Measurements from ENCODE around the gene KASH5.
"Not testable (repeated sequence)": the region's sequence is repeated elsewhere in the genome, so short reads cannot be mapped to it uniquely, and the experiment has no call there.

Gene KASH5

DNA sequence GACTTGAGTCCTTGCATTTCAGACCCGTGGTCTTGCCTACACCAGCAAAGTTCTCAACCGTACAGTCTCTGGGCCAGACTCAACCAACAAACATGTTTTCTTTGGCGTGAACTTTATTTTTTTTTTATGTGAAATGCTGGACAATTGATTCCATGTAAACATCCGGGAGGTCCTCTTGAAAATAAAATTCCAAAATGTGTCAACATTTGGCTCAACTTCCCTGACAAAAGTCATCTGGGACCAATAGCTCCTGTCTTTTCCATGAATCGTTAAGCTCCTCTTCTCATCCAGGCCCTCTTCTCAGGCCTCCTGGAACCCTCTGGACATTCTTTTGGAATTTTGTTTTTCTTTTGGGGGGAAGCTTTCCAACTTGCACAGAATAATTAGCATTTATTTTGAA, 67.7 kb downstream of the KASH5 start:
- no peak for DNase-seq (ENCODE audit: low spot score)

DNA sequence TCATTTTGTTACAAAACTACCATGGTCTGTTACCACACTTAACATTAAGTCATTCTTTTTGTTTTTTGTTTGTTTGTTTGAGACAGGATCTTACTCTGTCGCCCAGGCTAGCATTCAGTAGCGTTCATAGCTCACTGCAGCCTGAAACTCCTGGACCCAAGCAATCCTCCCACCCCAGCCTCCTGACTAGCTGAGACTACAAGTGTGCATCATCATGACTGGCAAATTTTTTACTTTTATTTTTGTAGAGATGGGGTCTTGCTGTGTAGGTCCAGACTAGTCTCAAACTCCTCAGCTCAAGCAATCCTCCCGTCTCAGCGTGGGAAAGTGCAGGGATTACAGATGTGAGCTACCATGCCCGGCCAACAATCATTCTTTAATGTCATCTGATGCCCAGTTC, 68.3 kb downstream of the KASH5 start:
- DNase-seq (ENCODE audit: low spot score), result no peak

GRCh38 chr19:49458567-49458903, 70.5 kb downstream of the KASH5 start:
- DNase-seq (ENCODE audit: low spot score), result no peak

DNA sequence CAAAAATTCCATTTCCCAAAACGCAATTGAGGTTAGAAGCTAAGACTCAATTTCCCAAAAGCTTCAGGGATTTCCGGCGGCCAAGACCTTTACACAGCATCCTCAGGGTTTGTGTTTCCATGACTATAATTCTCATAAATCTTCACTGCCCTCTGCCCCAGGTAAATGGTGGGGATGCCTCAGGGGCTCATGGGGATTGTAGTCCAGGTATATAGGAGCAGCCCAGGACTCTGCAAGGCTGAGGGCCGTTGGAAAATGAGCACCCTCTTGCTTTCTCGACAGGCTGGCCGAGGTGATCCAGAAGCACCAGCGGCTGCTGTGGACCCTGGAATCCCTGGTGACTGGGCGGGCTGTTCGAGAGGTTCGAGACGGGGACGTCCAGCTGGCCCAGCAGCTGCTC, 71.3 kb downstream of the KASH5 start:
- DNase-seq (ENCODE audit: low spot score), result no peak

GRCh38 chr19:49461130-49461529, 73.1 kb downstream of the KASH5 start:
- not testable (repeated sequence) for DNase-seq (ENCODE audit: low spot score)

GRCh38 chr19:49461656-49462055, 73.6 kb downstream of the KASH5 start:
- no peak for DNase-seq (ENCODE audit: low spot score)

DNA sequence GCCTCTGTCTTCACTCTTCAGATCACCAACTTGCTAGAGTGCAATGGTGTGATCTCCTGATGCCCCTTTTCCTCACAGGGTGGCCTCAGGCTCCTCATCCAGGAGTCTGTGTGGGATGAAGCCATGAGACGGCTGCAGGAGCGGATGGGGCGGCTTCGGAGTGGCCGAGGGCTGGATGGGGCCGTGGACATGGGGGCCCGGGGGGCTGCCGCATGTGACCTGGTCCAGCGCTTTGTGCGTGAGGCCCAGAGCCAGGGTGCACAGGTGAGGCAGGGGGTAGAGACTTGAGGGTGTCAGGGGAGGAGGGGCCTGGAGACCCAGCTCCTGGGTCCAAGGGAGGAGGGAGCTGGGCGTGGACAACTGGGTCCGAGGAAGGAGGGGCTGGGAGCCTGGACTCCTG, 74.4 kb downstream of the KASH5 start:
- DNase-seq (ENCODE audit: low spot score), result no peak

GRCh38 chr19:49463960-49464740, 76.1 kb downstream of the KASH5 start:
- no peak for DNase-seq (ENCODE audit: low spot score)

- DNase-seq (ENCODE audit: low spot score), result no peak
These were observed 77.3 kb downstream of the KASH5 start for GRCh38 chr19:49465371-49465770.
